ENCODE data around the gene RTL1. TPM values are rescaled to one million over a fixed set of nuclear protein-coding genes. Genes with fewer than 3 reads are reported as not detected.

RTL1 gene
- polyA plus RNA-seq, 4 donors, result 0.04 to 0.12 (median 0.07) TPM

DNA sequence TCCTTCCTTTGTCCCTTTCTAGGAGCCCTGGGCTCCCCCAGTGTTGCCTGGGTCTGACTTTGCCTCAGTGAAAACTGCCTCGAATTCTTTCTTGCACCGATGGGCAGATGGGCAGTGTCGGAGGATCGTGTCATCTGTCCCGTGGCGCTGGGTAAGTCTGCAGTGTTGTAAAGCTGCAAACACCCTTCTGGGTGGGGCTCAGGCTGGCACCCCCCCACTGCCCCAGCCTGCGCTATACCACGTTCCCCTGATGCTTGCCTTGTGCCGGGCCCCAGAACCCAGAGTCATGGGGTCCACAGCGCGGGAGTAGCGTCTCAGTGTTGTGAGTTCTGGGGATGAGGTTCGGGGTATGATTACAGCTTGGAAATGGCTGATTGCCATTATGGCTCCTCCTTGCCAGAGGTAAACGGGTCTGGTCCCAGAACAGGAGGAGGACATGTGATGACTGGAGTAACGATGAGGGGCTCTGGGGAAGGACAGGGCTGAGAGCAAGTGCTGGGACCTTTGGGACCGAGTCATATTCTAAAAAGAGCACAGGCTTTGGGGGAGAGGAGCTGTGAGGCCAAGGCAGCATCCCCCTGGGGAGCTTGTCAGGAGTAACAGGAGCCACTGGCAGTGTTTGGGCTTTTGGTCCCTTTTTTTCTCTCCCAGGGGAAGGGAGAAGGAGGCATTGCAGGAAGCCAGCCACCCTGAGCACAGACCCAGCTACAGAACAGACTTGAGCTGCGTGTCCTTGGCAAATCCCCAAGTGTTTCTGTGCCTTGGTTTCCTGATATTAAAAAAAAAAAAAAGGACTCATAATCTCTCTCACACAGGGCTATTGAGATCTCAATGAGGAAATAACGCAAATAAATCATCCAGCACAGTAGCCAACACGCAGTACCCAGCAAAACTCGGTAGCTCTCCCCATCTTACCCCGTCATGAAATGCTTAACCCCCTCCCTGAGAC, 4.3 kb downstream of the RTL1 start:
- no peak for DNase-seq (ENCODE audit: low read depth in 4 of 4, low spot score in 3 of 4)

DNA sequence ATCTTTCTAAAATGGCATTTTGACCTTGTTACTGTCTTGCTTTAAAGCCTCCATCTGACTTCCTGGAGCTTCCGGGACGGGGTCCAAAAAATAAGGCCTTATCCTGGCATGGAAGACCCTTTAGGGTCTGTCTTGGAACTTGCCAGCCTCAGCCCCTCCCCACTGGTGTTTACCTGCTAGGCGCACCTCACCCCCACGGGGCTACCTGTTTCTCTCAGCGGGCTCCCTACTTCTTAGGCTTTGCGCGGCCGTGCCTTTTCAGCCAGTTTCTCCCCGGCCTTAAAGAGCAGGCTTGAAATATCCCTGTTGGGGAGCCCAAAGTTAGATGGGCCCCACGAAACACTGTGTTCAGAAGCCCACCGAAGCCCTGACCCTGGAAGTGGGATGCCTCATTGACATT, 5.1 kb downstream of the RTL1 start:
- no peak for DNase-seq (ENCODE audit: low read depth in 4 of 4, low spot score in 3 of 4)

DNA sequence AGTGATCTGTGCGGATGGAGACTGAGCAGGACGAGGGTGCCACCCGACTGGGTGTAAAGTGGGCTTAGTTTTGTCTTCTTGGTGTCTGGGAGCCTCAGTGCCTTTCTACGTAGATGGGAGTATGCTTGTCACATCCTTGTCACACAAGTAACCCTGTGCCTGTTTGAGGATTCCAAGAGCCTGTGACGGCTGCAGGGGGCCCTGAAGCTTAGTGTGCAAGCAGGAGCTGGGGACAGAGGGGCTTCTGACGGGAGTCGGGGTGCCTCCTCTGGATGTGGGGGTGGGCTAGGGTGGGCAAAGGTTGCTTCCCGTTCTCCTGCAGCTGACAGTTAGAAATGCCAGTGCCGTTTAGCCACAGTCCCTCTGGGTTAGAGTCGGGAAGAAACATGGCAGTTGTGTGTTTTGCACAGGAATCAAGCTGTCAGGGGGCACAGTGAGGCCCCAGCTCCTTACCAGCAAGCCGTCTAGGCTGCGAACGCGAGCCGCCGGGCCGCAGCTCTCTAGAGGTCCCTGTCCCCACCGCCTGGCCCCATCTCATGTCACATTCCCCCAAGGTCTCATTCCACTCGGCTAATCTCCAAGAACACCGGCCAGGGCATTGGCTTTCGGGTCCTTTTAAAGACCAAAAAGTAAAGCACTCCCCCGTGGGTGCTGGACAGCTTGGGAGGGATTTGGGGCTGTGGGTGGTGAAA, 7.0 kb downstream of the RTL1 start:
- no peak for DNase-seq (ENCODE audit: low read depth in 4 of 4, low spot score in 3 of 4)

DNA sequence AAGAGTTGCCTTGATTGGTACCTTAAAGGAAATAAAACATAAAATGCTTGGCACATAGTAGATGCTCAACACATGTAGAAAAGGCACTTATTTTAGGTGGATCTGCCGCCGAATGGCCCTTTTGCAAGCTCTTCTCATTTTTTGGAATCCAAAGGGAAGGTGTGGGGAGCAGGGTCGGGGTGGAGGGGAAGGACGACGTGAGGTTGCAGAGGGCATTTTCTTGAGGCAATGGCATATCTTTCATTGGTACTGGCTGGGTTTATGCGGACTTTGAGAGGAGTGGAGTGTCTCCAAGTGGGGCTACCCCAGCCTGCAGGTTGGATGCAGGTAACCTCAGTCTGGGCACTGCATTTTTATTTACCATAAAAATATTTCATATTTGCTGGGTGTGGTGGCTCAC, 8.1 kb downstream of the RTL1 start:
- no peak for DNase-seq (ENCODE audit: low read depth in 4 of 4, low spot score in 3 of 4)

DNA sequence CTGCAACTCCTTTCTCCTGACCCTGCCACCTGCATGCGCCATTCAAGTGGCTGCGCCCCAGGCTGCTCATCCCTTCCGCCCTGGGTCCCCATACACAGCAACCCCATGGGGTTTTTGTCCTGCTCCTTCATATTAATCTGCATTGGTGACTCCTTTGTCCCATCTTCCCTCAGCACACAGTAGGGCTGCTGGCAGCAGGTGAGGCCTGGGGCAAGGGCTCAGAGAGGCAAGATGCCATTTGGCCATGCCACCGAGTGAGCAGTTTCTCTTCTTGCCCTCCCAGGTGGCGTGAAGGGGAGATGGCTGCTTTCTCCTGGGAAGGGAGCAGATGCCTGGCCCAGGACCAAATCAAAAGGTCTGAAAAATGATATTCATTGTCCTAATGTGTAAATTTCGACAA, 9.1 kb downstream of the RTL1 start:
- no peak for DNase-seq (ENCODE audit: low read depth in 4 of 4, low spot score in 3 of 4)

DNA sequence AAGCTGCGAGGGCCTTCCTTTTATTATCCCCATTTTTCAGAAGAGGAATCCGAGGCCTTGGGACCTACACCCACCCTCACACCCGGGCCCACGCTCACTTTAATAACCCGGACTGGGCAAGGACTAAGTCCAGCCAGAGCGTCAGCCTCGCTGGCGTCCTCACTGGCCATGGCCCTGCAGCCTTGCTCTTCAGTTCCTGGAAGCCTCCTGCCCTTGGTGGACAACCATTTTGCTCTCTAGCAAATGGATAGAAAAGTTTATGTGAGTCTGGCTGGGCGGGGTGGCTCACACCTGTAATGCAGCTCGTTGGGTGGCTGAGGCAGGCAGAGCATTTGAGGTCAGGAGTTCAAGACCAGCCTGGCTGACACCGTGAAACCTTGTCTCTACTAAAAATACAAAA, 9.8 kb downstream of the RTL1 start:
- DNase-seq (ENCODE audit: low read depth in 4 of 4, low spot score in 3 of 4), result no peak

DNA sequence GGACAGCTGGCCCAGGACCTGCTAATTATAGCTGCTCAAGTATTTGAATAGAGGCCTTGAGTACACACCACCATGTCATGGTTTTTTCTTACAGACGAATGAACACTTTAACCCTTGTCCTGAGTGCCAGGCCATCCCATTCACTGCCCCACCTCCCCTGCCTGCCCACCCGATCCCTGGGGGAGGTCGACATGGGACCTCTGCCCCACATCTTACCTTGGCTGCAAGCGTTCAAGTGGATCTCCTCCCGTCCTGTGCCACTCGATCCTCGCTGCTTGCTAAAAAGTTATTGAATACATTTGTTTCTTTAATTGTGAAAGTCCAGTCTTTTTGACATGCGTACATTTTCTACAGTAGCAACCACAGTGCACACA, 10.3 kb downstream of the RTL1 start:
- no peak for DNase-seq (ENCODE audit: low read depth in 4 of 4, low spot score in 3 of 4)

DNA sequence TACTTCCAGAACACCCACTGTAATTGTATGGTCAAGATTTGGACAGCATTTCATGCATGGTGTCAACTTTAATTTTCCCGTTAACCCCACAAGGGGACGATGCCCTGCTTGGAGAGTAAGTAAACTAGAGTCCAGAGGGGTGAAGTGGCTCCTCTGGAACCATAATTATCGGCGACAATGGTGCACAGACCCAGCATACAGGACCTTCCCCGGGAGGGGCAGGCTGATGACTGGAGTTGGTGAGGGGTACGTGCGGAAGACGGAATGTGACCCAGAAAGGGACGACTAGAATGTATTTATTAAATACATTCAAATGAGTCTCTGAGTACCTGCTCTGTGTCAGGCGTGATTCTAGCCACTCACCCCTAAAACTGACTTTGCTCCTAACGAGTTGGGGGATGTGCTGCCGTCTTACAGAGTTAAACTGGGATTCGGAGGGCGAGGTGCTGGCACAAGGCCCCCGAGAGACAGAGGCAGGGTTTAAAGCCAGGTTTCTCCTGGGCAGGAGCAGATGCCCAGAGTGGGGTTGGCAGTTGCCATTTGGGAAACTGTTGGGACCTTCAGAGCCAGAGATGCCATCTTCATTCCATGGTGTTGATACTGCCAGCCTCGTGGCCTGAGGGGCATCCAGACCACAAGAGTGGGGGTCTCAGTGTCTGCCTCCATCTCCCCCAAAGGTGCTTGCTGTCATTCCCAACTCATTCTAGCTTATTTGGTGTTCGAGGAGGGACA, 10.9 kb downstream of the RTL1 start:
- DNase-seq (ENCODE audit: low read depth in 4 of 4, low spot score in 3 of 4), result no peak

DNA sequence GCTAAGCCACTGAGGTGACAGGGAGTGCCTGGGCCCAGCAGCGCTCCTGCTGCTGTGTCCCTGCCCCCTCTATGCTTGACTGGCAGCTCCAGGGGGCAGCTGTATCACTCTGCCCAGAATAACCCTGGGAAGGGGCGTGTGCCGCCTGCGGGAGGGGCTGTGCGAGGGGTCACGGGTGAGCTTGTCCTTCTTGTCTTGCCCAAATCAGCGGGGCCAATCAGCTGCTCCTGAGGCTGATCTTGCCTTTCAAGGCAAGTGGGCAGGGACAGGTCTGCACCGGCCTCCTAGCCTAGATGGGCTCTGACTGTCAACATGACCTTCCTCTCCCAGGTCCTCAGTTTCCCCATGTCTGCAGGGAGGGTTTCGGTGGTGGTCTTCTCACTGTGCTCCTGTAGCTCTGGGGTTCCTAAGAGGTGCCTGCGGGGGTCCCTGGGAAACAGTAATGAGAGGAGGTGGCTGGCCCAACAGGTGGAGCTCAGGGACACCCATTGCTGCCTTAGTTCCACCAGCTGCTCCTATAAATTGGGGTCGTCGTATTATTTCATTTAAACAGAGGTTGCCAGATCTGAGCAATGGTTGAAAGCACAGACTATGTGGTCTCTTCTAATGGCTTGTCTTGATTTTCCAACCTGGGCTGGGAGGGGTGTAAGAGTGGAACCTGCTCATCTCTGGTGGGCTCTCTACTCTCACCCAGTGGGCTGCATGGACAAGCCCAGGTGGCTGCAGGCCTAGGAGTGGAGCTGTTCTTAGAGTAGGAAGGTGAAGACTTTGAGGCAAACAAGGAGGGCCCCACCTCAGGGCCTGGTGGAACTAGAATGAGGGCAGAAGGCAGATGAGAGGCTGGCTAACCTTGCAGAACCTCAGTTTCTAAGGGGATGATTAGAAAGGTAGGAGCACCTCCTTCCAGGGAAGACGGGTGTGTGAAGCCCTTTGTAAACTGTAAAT, 11.7 kb downstream of the RTL1 start:
- DNase-seq (ENCODE audit: low read depth in 4 of 4, low spot score in 3 of 4), result no peak

DNA sequence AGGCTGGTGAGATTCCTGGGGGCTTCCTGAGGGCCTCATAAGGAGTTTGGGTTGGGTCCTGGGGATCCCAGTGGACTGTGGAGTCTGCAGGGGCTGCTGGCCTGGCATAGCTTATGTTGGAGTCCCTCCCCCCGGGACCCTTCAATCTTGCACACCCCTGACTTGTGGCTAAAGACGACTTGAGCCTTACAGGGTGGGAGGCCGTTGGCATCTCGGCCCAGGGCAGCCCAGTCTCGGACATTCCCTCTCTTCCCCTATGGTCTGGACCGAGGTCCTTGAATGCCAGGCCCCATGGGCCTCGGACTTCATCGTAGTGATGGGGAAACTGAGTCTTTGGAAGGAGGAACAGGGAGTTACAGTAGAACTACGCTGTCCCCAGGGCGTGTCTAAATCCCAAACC, 12.5 kb downstream of the RTL1 start:
- no peak for DNase-seq (ENCODE audit: low read depth in 4 of 4, low spot score in 3 of 4)

DNA sequence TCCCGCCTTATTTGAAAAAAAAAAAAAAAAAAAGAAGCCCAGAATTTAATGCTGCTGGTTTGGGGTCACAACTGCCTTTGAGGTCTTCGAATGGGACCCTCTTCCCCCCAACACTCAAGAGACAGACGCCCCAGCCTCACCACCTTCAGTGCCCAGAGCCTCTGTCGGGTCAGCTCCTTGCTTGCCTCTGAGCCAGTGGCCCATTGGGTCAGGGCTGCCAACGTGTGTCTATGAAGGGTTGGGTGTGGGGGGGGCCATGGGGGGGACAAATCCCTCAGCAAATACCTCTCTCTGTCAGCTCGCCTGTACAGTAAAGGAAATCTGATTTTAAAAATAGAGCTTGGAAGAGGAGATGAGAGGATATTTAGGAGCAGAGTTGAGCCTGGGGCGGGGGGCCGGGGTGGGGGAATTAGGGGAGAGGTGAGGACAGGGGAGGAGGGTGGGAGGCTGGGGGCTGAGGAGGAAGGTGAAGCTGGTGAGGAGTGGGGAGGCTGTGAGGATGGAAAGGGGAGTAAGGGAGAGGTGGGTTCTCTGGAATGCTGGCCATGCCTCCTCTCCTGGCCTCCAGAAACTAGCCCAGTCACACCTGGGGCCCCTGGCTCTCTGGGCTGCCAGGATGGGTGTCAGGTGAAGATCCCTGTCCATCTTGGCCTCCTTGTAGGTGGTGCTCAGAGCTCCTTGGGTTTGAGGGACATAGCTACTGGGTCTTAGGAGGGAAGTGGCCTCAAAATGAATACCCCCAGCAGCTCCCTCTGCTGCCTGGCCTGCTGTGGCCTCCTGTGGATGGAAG, 13.3 kb downstream of the RTL1 start:
- no peak for DNase-seq (ENCODE audit: low read depth in 4 of 4, low spot score in 3 of 4)

DNA sequence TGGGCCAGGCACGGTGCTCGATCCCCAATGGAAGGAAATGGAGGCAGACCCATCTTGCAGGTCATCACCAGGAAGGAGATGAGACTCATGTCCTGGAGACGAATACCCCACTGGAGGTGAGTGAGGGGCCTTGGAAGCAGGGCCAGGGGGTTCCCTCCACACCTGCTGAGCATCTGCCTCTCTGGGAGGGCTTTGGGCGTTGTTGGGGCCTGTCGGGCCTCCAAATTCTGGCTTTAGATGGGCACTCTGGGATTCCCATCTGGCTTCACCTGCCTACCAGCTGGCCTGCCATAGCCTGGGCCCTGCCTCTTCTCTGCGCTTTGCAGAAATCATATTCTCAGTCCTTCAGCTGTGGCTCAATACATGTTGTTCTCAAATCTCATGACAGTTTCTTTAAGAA, 13.9 kb downstream of the RTL1 start:
- no peak for DNase-seq (ENCODE audit: low read depth in 4 of 4, low spot score in 3 of 4)

DNA sequence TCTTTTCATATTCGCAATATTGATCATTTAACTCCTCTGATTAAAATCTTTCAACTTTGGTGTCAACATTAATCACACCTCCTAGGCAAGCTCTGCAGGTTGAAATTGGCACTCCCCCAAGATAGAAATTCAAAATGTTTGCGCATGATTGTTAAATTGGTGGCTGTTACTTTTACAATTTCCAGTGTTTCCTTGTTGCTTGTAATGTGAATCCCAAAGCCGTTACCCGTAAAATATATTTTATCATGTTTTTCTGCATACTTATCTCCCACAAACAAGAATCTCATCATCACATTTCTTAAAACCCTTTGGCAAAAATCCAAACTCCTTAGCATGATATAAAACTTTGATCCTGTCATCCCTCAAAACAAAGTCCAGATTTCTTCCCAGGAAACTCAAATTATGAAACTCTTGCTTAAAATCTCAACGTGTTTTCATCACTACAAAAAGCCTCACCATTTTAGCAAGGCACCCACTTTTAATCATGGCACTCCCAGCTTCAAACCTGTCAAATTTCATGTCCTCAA, 14.7 kb downstream of the RTL1 start:
- no peak for DNase-seq (ENCODE audit: low read depth in 4 of 4, low spot score in 3 of 4)

DNA sequence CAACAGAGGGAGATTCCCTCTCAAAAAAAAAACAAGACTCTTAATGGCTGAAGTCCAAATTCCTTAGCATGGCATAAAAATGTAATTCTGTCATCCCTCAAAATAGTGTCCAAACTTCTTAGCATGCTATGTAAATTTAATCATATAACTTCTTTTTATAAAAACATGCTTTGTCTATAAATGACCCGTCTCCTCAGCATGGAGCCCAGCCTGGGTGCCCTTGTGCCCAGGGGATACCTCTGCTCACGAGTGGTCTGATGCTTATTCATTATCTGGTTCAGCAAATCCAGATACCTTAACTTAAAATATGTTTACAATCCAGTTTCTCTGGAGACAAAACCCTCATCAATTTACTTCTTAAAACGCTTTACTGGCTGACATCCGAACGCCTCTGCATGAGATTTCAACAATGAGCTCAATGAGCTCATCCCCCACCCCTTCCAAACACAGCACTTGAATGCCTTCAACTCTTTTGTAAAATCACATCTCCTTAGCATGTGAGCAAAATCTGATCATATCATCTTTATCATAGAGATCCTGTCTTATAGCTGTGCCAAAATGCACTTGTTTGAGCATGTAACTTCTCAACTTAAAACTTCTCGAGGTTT, 15.7 kb downstream of the RTL1 start:
- no peak for DNase-seq (ENCODE audit: low read depth in 4 of 4, low spot score in 3 of 4)

DNA sequence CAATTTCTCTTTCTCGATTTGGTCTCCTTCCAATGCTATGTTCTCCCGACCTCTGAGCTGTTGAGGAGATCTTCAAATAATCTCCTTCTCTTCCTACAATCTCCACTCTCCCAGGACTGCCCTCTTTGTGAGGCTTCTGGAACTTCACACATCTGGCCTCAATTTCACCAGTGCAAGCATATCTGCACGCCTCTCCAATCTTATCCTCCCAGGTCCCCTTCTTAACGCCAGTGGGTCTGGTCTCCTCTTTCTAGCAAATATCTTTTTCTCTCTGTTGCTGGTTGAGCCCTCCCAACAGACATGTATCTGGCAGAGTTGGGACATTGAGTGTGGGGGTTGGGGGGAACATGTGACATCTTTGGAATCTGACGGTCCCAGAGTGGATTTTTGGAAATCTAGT, 17.9 kb downstream of the RTL1 start:
- DNase-seq (ENCODE audit: low read depth in 4 of 4, low spot score in 3 of 4), result no peak

DNA sequence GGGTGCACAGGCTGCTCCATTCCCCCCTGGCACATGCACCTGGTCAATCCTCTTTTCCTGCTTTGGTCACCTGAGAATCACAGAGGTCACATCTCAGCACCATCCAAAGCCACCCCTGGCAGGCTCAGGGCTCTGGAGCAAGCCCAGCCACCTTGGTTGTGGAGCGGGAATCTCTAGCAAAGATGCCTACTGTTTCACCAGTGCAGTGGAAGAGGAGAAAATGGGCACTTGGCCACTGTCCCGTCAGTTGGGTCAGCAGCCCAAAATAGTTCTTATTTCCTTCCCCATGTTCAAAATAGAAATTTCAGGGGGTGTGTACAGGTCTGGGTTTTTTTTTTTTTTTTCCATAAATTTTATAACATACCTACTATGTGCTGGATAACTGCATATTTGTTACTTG, 18.3 kb downstream of the RTL1 start:
- DNase-seq (ENCODE audit: low read depth in 4 of 4, low spot score in 3 of 4), result no peak

DNA sequence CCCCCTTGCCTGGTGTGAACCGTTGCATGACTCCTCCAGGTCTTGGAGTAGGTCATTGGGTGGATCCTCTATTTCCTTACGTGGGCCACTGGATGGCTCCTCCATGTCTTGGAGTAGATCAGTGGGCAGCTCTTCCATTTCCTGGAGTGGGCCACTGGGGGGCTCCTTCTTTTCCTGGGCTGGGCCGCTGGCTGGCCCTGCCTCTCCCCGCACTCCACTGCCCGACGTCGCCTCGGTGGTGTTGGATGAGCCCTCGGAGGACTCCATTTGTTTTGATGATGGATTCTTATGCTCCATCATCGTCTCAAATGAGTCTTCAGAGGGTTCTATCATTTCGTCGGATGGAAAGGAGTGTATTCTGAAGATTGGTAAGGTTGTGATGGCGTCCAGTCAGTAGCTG, 19.1 kb downstream of the RTL1 start:
- no peak for DNase-seq (ENCODE audit: low read depth in 4 of 4, low spot score in 3 of 4)

DNA sequence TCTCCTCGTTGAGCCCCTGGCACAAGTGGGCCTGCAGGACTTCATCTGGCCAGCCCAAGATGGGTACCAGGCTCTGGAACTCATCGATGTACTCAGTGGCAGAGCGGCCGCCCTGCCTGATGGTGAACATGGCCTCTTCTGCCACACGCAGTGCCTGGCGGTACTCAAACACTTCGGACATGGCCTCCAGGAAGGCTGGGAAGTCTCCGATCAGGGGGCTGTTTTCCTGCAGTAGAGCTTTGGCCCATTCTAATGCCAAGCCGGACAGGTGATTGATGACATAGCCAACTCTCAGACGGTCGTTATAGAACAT, 19.8 kb downstream of the RTL1 start:
- no peak for DNase-seq (ENCODE audit: low read depth in 4 of 4, low spot score in 3 of 4)

Measured in left renal pelvis (tissue), 4 donors.